Right lung (tissue), 5 donors: ENCODE measurements around the gene CDK5RAP2. TPM values are rescaled to one million over a fixed set of nuclear protein-coding genes. Genes with fewer than 3 reads are reported as not detected.
A peak's percentile ranks its signal among the peaks of the same experiment; 100 is the strongest.

Source experiments
- DNase-seq, 2 donors: peaks; one replicate each; pipeline ENCODE4 v3.0.0-alpha.2; 2013
- polyA plus RNA-seq, 5 donors: library from polyadenylated mRNA; unstranded; fragments of 120-200 nt; gene quantifications; one replicate each; pipeline versions ENCODE4 v1.2.1 to v1.2.3, GENCODE V29; 2013; ENCODE audit warnings: inconsistent platforms in 1 of 5, low replicate concordance in 1 of 5; ENCODE audit not compliant: insufficient read length in 5 of 5, insufficient read depth in 1 of 5

Gene CDK5RAP2
- polyA plus RNA-seq, 5 donors: 51.7 to 75.6 (median 68.1) TPM

DNA sequence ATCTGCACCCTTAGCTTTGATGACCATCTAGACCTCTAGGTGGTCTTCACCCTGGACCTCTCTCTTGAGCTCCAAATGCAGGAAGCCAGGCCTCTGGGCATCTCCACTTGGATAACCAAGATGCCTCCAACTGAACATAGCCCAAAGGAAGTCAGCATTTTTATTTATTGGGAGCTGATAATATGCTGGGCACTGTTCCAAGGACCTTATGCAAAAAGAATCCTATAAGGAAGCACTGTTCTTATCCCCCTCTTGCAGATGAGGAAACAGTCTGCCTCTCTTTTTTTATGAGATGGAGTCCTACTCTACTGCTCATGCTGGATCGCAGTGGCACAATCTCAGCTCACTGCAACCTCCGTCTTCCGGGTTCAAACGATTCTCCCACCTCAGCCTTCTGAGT is 219.9 kb downstream of the CDK5RAP2 start:
- no peak for DNase-seq

DNA sequence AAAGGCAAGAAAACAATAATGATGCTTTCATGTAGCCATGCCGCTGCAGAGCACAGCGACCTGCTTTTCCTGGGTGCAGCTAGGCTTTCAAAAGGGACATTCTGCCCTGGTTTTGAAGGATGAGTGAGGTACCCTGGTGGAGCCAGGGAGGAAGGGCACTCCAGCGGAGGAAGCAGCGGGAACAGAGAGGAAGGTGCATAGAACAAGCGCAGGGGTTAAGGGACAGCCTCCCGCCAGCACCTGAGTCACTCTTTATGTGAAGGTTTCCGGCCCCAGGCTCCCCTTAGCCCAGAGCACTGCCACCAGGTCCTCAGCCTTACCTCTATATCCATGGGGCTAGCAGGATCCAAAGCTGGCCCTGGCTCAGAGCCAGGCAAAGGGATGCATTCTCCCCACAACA is 221.1 kb downstream of the CDK5RAP2 start:
- no peak for DNase-seq

DNA sequence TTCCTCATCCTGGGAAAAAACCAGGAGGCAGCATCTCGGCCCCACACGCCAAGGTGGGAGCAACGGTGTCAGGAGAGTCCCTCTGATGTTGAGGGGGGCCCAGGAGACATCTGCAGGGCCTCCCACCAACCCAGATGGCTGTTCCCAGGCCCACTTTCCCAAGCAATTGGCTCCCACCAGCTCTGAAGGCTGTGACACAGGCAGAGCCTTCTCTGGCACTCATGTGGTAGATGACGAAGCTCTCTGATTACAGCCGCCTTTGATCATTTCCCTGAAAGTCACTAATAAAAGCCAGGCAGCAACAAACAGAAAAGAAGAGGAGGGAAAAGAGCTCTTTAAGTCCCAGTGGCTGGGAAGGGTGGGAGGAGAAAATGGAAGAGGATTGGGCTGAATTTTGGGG is 226.5 kb downstream of the CDK5RAP2 start:
- DNase-seq: peak in 1 of 2 donors; percentile 32

DNA sequence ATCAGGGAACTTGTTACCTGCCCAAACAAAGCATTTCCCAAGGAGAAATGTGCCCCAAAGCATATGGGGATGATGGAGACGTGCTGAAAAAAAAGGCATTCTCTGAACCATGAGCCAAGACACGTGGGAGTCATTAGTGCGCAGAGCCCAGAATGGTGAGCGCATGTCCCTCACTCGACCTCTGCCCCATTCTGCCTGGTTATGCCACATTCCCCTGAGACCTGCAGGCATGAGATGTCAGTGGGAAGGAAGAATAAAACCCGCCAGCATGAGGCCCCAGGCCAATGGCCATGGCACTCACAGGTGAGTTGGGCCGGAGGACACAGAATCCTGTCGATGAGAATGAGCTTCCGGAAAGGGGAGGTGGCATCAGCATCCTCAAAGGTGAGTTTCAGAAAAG is 228.9 kb downstream of the CDK5RAP2 start:
- DNase-seq: no peak

DNA sequence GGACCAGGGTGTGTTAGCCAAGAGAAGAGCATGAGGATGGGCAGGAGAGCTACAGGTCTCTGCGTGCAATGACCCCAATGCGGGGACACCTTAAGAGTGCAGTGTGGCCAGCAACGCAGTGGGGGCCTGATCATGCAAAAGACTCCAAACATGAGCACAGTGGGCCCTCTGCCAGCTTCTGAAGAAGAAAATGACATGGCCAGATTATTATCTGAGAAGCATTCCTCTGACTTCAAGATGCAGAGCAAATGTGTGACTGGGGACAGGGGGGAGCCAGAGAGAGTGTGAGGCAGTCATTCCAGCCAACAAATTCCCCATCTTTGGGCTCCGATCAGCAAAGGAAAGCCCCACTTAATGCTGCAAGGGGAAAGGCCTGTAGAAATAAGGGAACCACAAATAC is 229.4 kb downstream of the CDK5RAP2 start:
- DNase-seq: no peak

DNA sequence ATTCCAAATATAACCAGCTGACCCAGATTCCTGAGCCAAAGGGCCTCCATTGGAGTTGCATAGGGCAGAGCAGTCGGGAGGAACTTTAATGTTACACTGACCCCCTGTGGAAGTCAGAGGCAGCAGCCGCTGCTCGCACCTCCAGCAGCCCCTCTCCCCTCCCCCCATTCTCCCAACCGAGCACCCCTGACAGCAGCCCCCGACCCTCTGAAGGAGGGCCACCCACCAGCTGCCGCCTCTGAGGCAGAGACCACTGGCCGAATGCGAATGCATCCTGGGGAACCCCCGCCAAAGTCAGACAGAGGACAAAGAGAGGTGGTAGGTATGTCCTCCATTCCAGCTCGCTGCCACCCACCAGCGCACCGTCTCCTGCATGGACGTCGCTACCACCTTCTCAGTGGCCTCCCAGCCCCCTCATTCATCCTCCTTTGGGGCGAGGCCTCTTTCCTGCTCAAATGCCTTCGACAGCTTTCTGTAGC is 231.0 kb downstream of the CDK5RAP2 start:
- DNase-seq: peak in 1 of 2 donors; percentile 36

DNA sequence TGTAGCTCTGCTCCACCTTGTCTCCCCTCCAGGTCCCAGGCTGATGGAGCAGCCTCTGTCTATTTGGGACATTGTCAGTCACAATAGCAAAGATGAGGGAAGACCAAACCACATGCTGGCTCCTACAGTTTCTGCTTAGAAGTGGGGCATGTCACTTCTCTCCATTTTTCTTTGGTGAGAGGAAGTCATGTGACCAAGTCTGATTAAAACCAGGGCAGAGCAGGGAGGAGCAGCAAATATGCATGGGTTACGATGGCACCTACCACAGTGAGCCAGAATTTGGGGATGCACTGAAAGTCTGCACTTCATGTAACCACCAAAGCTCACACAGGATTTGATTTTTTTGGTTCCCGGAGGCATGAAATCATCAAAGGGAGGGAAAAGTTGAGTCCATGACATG is 234.6 kb downstream of the CDK5RAP2 start:
- no peak for DNase-seq

DNA sequence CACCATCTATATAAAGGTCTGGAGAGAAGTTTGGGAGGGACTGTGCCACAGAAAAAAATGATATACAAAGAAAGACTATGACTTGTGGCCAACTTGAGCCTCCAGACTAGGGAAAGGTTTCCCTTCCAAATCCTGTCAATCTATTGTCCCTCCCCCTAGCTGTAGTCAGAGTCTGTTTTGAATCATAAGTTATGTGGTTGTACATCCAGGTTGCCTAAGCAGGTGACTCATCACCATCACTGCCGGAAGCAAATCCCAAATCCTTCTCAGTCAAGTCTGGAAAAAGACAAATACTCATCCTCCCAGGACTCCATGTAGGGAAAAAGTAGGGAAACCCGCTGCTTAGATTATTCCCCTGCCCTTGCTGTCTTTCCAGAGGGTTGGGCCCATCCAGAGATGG is 235.7 kb downstream of the CDK5RAP2 start:
- no peak for DNase-seq

DNA sequence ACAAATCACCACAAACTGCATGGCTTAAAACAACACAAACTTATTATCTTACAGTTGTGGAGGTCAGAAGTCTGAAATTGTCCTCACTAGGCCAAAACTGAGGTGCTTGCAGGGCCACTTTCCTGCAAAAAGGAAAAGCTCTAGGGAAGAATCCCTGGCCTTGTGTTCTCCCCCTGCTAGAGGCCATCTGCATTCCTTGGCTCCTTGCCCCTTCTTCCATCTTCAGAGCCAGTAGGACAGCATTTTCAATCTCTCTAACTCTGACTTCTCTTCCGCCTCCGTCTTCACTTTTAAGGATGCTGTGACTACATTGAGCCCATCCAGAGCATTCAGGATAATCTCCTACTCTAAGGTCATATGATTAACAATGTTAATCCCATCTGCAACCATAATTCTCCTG is 236.6 kb downstream of the CDK5RAP2 start:
- no peak for DNase-seq

Other genes starting within 250 kb of the CDK5RAP2 start
- 10 to 100 TPM; 11.8 to 16.6 (median 13.8) TPM for gene MEGF9, start 134.3 kb upstream of the CDK5RAP2 start, polyA plus RNA-seq
- gene FBXW2, start 213.2 kb upstream of the CDK5RAP2 start, polyA plus RNA-seq: 10 to 100 TPM; 38.6 to 51.5 (median 48.8) TPM